ENCODE results near the gene CCDC50.

The CCDC50 gene

GRCh38 chr3:191333298-191333880, 4.2 kb downstream of the CCDC50 start:
- Histone ChIP-seq H3K27me3 (ENCODE audit: control insufficient read depth in 1 of 2, insufficient read depth in 2 of 2, low read length in 2 of 2) (no peaks in the 10 kb centered on the region), H3K9me3 (ENCODE audit: control insufficient read depth in 1 of 2, low read length in 2 of 2) (no peaks in the 10 kb centered on the region), H3K9ac (ENCODE audit: low read depth in 1 of 2, low read length in 2 of 2) (no peak overlapping the region), H3K4me1 (ENCODE audit: control insufficient read depth in 1 of 2, insufficient read depth in 2 of 2, low read length in 2 of 2) (peaks cover 3 to 30% of the 10 kb centered on the region in 2 donors), H3K36me3 (ENCODE audit: control insufficient read depth in 1 of 2, insufficient read depth in 2 of 2, low read length in 2 of 2) (no peaks in the 10 kb centered on the region), H3K4me3 (ENCODE audit: low read depth in 1 of 2, low read length in 2 of 2) (no peak overlapping the region), H3K27ac (ENCODE audit: low read depth, low read length) (no peak overlapping the region)

- H3K27me3 ChIP-seq (ENCODE audit: control insufficient read depth in 1 of 2, insufficient read depth in 2 of 2, low read length in 2 of 2), result no peaks in the 10 kb centered on the region
- no peaks in the 10 kb centered on the region for H3K9me3 ChIP-seq (ENCODE audit: control insufficient read depth in 1 of 2, low read length in 2 of 2)
- H3K4me3 ChIP-seq (ENCODE audit: low read depth in 1 of 2, low read length in 2 of 2), result no peak overlapping the region
- H3K9ac ChIP-seq (ENCODE audit: low read depth in 1 of 2, low read length in 2 of 2), result no peak overlapping the region
- peaks cover 0 to 26% of the 10 kb centered on the region in 2 donors for H3K4me1 ChIP-seq (ENCODE audit: control insufficient read depth in 1 of 2, insufficient read depth in 2 of 2, low read length in 2 of 2)
- H3K27ac ChIP-seq (ENCODE audit: low read depth, low read length), result no peak overlapping the region
- H3K36me3 ChIP-seq (ENCODE audit: control insufficient read depth in 1 of 2, insufficient read depth in 2 of 2, low read length in 2 of 2), result no peaks in the 10 kb centered on the region
Measured at GRCh38 chr3:191334346-191334893, 5.2 kb downstream of the CCDC50 start.

DNA sequence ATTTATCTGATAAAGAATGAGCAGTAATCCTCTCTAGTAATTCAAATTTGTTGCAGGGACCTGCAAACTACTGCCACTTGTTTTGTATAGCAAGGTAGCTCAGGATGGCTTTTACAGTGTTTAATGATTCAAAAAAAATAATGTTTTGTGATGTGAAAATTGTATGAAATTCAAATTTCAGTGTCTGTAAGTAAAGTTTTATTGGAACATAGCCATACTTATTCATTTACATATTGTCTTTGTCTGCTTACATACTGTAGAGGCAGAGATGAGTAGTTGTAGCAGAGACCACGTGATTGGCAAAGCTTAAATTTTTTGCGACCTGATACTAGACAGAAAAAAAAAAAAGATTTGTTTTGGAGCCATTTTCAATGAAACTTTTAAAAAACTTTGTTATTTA, 7.6 kb downstream of the CCDC50 start:
- Histone ChIP-seq H3K27me3 (ENCODE audit: control insufficient read depth in 1 of 2, insufficient read depth in 2 of 2, low read length in 2 of 2) (no peaks in the 10 kb centered on the region), H3K36me3 (ENCODE audit: control insufficient read depth in 1 of 2, insufficient read depth in 2 of 2, low read length in 2 of 2) (no peaks in the 10 kb centered on the region), H3K4me1 (ENCODE audit: control insufficient read depth in 1 of 2, insufficient read depth in 2 of 2, low read length in 2 of 2) (peaks cover 0 to 20% of the 10 kb centered on the region in 2 donors), H3K9ac (ENCODE audit: low read depth in 1 of 2, low read length in 2 of 2) (no peak overlapping the region), H3K4me3 (ENCODE audit: low read depth in 1 of 2, low read length in 2 of 2) (no peak overlapping the region), H3K27ac (ENCODE audit: low read depth, low read length) (no peak overlapping the region), H3K9me3 (ENCODE audit: control insufficient read depth in 1 of 2, low read length in 2 of 2) (no peaks in the 10 kb centered on the region)

DNA sequence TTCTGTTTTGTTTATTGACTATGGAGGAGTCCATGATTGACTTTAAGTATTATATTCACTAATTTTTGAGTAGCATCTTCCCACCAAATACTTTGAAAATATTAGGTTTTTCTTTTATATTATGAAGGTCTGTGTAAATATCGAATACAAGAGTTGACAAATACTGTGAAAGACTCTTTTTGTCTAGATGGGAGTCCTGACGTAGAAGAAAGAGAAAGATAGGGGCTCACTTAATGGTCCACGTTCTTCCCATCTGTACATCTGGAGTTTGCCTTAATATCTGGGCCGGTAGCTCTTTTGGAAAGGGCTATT, 8.9 kb downstream of the CCDC50 start:
- H3K4me3 ChIP-seq (ENCODE audit: low read depth in 1 of 2, low read length in 2 of 2), result no peak overlapping the region
- no peak overlapping the region for H3K27ac ChIP-seq (ENCODE audit: low read depth, low read length)

DNA sequence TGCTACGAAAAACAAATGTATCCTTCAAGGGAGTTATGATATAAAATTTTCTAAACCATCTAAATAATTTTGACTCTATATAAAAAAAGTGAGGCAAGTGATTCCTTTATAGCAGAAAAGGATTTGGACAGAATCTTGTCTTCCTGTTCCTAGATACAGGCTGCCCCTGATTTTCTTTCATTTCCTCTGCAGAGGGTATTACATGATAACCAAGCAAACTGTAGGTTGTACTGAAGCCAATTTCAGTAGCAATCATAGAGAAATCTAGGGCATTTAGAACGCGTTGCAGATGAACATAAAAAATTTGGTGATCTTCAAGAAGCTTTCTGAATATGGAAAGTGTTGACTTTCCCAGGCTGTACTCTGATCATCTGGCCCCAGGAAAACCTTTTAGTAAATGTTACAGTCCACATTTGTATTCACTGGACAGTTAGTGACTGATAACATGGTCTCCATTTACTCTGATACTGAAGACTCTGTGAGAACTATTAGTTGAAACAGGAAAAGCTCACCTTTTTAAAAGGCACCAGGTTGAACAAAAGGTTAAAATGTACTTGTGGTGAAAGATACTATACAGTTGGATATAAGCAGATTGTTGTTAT, 10.2 kb downstream of the CCDC50 start:
- Histone ChIP-seq H3K36me3 (ENCODE audit: control insufficient read depth in 1 of 2, insufficient read depth in 2 of 2, low read length in 2 of 2) (no peaks in the 10 kb centered on the region), H3K4me1 (ENCODE audit: control insufficient read depth in 1 of 2, insufficient read depth in 2 of 2, low read length in 2 of 2) (peaks cover 0 to 16% of the 10 kb centered on the region in 2 donors), H3K4me3 (ENCODE audit: low read depth in 1 of 2, low read length in 2 of 2) (no peak overlapping the region), H3K9me3 (ENCODE audit: control insufficient read depth in 1 of 2, low read length in 2 of 2) (no peaks in the 10 kb centered on the region), H3K27me3 (ENCODE audit: control insufficient read depth in 1 of 2, insufficient read depth in 2 of 2, low read length in 2 of 2) (no peaks in the 10 kb centered on the region), H3K27ac (ENCODE audit: low read depth, low read length) (no peak overlapping the region), H3K9ac (ENCODE audit: low read depth in 1 of 2, low read length in 2 of 2) (no peak overlapping the region)

More for the DNA sequence above, 8.9 kb downstream of the CCDC50 start:
- no peak overlapping the region for H3K9ac ChIP-seq (ENCODE audit: low read depth in 1 of 2, low read length in 2 of 2)
- H3K36me3 ChIP-seq (ENCODE audit: control insufficient read depth in 1 of 2, insufficient read depth in 2 of 2, low read length in 2 of 2), result no peaks in the 10 kb centered on the region
- no peaks in the 10 kb centered on the region for H3K9me3 ChIP-seq (ENCODE audit: control insufficient read depth in 1 of 2, low read length in 2 of 2)
- no peaks in the 10 kb centered on the region for H3K27me3 ChIP-seq (ENCODE audit: control insufficient read depth in 1 of 2, insufficient read depth in 2 of 2, low read length in 2 of 2)
- peaks cover 0 to 20% of the 10 kb centered on the region in 2 donors for H3K4me1 ChIP-seq (ENCODE audit: control insufficient read depth in 1 of 2, insufficient read depth in 2 of 2, low read length in 2 of 2)

GRCh38 chr3:191340351-191340750, 11.2 kb downstream of the CCDC50 start:
- no peaks in the 10 kb centered on the region for H3K27me3 ChIP-seq (ENCODE audit: control insufficient read depth in 1 of 2, insufficient read depth in 2 of 2, low read length in 2 of 2)
- H3K9me3 ChIP-seq (ENCODE audit: control insufficient read depth in 1 of 2, low read length in 2 of 2), result no peaks in the 10 kb centered on the region
- no peak overlapping the region for H3K4me3 ChIP-seq (ENCODE audit: low read depth in 1 of 2, low read length in 2 of 2)
- H3K27ac ChIP-seq (ENCODE audit: low read depth, low read length), result no peak overlapping the region
- peaks cover 0 to 16% of the 10 kb centered on the region in 2 donors for H3K4me1 ChIP-seq (ENCODE audit: control insufficient read depth in 1 of 2, insufficient read depth in 2 of 2, low read length in 2 of 2)
- no peaks in the 10 kb centered on the region for H3K36me3 ChIP-seq (ENCODE audit: control insufficient read depth in 1 of 2, insufficient read depth in 2 of 2, low read length in 2 of 2)
- no peak overlapping the region for H3K9ac ChIP-seq (ENCODE audit: low read depth in 1 of 2, low read length in 2 of 2)

- H3K36me3 ChIP-seq (ENCODE audit: control insufficient read depth in 1 of 2, insufficient read depth in 2 of 2, low read length in 2 of 2), result no peaks in the 10 kb centered on the region
- no peak overlapping the region for H3K27ac ChIP-seq (ENCODE audit: low read depth, low read length)
- peaks cover 0 to 16% of the 10 kb centered on the region in 2 donors for H3K4me1 ChIP-seq (ENCODE audit: control insufficient read depth in 1 of 2, insufficient read depth in 2 of 2, low read length in 2 of 2)
- H3K4me3 ChIP-seq (ENCODE audit: low read depth in 1 of 2, low read length in 2 of 2), result no peak overlapping the region
- H3K9ac ChIP-seq (ENCODE audit: low read depth in 1 of 2, low read length in 2 of 2), result no peak overlapping the region
- no peaks in the 10 kb centered on the region for H3K9me3 ChIP-seq (ENCODE audit: control insufficient read depth in 1 of 2, low read length in 2 of 2)
- no peaks in the 10 kb centered on the region for H3K27me3 ChIP-seq (ENCODE audit: control insufficient read depth in 1 of 2, insufficient read depth in 2 of 2, low read length in 2 of 2)
Measured at GRCh38 chr3:191340966-191341365, 11.8 kb downstream of the CCDC50 start.

DNA sequence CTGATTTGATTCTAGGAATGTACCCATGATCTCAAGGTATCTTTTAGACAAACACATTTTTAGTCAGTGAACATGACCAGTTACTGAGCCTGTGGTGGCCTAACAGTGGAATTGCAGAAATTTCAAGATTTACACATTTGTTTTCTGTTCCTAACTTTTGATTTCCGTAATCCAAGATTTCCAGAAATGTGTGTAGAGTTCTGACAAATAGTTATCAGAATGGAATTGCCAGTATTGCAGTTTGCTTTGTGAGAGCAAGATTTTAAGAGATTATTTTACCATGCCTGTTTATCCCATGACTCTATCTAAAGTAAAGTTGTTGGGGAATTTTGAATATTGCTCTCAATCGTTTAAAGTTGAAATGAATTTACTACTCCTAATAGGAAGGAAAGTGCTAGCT, 12.8 kb downstream of the CCDC50 start:
- Histone ChIP-seq H3K9ac (ENCODE audit: low read depth in 1 of 2, low read length in 2 of 2) (no peak overlapping the region), H3K27me3 (ENCODE audit: control insufficient read depth in 1 of 2, insufficient read depth in 2 of 2, low read length in 2 of 2) (no peaks in the 10 kb centered on the region), H3K9me3 (ENCODE audit: control insufficient read depth in 1 of 2, low read length in 2 of 2) (no peaks in the 10 kb centered on the region), H3K4me1 (ENCODE audit: control insufficient read depth in 1 of 2, insufficient read depth in 2 of 2, low read length in 2 of 2) (peaks cover 0 to 16% of the 10 kb centered on the region in 2 donors), H3K36me3 (ENCODE audit: control insufficient read depth in 1 of 2, insufficient read depth in 2 of 2, low read length in 2 of 2) (no peaks in the 10 kb centered on the region), H3K27ac (ENCODE audit: low read depth, low read length) (no peak overlapping the region), H3K4me3 (ENCODE audit: low read depth in 1 of 2, low read length in 2 of 2) (no peak overlapping the region)

DNA sequence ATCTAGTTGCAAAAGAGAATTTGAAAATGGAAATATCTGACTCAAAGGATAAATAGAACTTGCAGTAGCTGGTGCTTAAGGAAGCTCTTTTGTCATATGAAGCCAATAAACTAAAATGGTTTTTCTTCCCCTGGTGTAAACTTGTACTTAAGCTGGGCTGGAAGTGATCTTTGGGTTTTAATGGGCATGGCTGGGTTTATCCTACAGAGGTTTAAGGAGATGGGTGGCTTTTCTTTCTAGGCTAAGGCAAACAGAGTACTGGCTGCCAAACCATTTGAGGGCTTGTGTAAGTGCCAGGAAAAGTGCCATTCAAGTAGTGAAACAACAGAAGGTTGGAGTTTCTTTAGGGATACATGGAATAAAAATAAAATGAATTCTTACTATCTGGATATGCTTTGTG, 13.2 kb downstream of the CCDC50 start:
- Histone ChIP-seq H3K4me1 (ENCODE audit: control insufficient read depth in 1 of 2, insufficient read depth in 2 of 2, low read length in 2 of 2) (peaks cover 0 to 16% of the 10 kb centered on the region in 2 donors), H3K4me3 (ENCODE audit: low read depth in 1 of 2, low read length in 2 of 2) (no peak overlapping the region)

DNA sequence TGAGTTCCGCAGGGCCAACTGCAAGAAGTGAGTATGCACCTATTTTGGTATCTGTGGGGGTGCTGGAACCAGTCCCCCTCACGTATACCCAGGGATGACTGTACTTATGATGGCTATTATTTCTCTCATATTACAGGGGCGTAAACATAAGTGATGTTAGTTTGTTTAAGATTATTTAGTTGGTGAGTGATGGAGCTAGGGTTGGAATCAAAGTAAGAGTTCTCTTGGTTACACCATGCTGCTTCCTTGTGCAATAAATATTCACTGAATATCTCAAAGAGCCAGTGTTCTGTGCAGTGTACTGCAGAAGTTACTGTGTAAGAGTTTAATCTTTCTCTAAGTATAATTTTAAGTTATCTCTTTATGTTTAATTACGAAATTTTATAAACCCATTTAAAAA, 13.9 kb downstream of the CCDC50 start:
- Histone ChIP-seq H3K36me3 (ENCODE audit: control insufficient read depth in 1 of 2, insufficient read depth in 2 of 2, low read length in 2 of 2) (no peaks in the 10 kb centered on the region), H3K4me1 (ENCODE audit: control insufficient read depth in 1 of 2, insufficient read depth in 2 of 2, low read length in 2 of 2) (peaks cover 0 to 16% of the 10 kb centered on the region in 2 donors), H3K27me3 (ENCODE audit: control insufficient read depth in 1 of 2, insufficient read depth in 2 of 2, low read length in 2 of 2) (no peaks in the 10 kb centered on the region), H3K27ac (ENCODE audit: low read depth, low read length) (no peak overlapping the region), H3K9me3 (ENCODE audit: control insufficient read depth in 1 of 2, low read length in 2 of 2) (no peaks in the 10 kb centered on the region), H3K9ac (ENCODE audit: low read depth in 1 of 2, low read length in 2 of 2) (no peak overlapping the region), H3K4me3 (ENCODE audit: low read depth in 1 of 2, low read length in 2 of 2) (no peak overlapping the region)

More for the DNA sequence above, 13.2 kb downstream of the CCDC50 start:
- Histone ChIP-seq H3K9ac (ENCODE audit: low read depth in 1 of 2, low read length in 2 of 2) (no peak overlapping the region), H3K36me3 (ENCODE audit: control insufficient read depth in 1 of 2, insufficient read depth in 2 of 2, low read length in 2 of 2) (no peaks in the 10 kb centered on the region), H3K27me3 (ENCODE audit: control insufficient read depth in 1 of 2, insufficient read depth in 2 of 2, low read length in 2 of 2) (no peaks in the 10 kb centered on the region), H3K27ac (ENCODE audit: low read depth, low read length) (no peak overlapping the region), H3K9me3 (ENCODE audit: control insufficient read depth in 1 of 2, low read length in 2 of 2) (no peaks in the 10 kb centered on the region)
